IPS-20b (cell line): ENCODE results near the gene APOC3.

Source experiments
- H3K27ac ChIP-seq: one replicate; pipeline ENCODE4 v1.5.1; 2013; ENCODE audit warnings: low read length
- H3K27me3 ChIP-seq: 2 replicates; pipeline ENCODE4 v1.6.1; 2013; ENCODE audit warnings: mild to moderate bottlenecking, low read length, inconsistent platforms; ENCODE audit not compliant: insufficient read depth
- H3K36me3 ChIP-seq: 2 replicates; pipeline ENCODE4 v1.6.1; 2013; ENCODE audit warnings: low read depth, mild to moderate bottlenecking, inconsistent platforms, low read length, moderate library complexity; ENCODE audit not compliant: insufficient read depth
- H3K4me1 ChIP-seq: 2 replicates; pipeline ENCODE4 v1.6.1; 2013; ENCODE audit warnings: mild to moderate bottlenecking, control low read depth, inconsistent platforms, low read length, moderate library complexity; ENCODE audit not compliant: insufficient read depth
- H3K4me3 ChIP-seq: 2 replicates; pipeline ENCODE4 v1.5.1; 2013; ENCODE audit warnings: mild to moderate bottlenecking, low read length, inconsistent platforms
- H3K9ac ChIP-seq: 2 replicates; pipeline ENCODE4 v1.6.1; 2013; ENCODE audit warnings: low read depth, mild to moderate bottlenecking, inconsistent platforms, low read length, moderate library complexity
- H3K9me3 ChIP-seq: 2 replicates; pipeline ENCODE4 v1.6.1; 2013; ENCODE audit warnings: mild to moderate bottlenecking, low read depth, low read length, inconsistent platforms; ENCODE audit not compliant: insufficient read depth

APOC3 gene

GRCh38 chr11:116808262-116809175, 21.2 kb upstream of the APOC3 start:
- H3K4me3 ChIP-seq: no peak overlapping the region
- H3K9ac ChIP-seq: no peak overlapping the region
- no peaks in the 10 kb centered on the region for H3K27me3 ChIP-seq
- H3K4me1 ChIP-seq: no peaks in the 10 kb centered on the region
- H3K27ac ChIP-seq: no peak overlapping the region
- H3K36me3 ChIP-seq: no peaks in the 10 kb centered on the region
- no peaks in the 10 kb centered on the region for H3K9me3 ChIP-seq

GRCh38 chr11:116811194-116811593, 18.5 kb upstream of the APOC3 start:
- Histone ChIP-seq H3K36me3 (no peaks in the 10 kb centered on the region), H3K4me3 (no peak overlapping the region), H3K9ac (no peak overlapping the region), H3K4me1 (no peaks in the 10 kb centered on the region), H3K27ac (no peak overlapping the region), H3K27me3 (no peaks in the 10 kb centered on the region), H3K9me3 (no peaks in the 10 kb centered on the region)

GRCh38 chr11:116812109-116812508, 17.6 kb upstream of the APOC3 start:
- Histone ChIP-seq H3K9ac (no peak overlapping the region), H3K36me3 (no peaks in the 10 kb centered on the region), H3K9me3 (no peaks in the 10 kb centered on the region), H3K27ac (no peak overlapping the region), H3K4me1 (no peaks in the 10 kb centered on the region), H3K27me3 (no peaks in the 10 kb centered on the region), H3K4me3 (no peak overlapping the region)

- no peaks in the 10 kb centered on the region for H3K9me3 ChIP-seq
- no peak overlapping the region for H3K4me3 ChIP-seq
- H3K27ac ChIP-seq: no peak overlapping the region
- no peaks in the 10 kb centered on the region for H3K4me1 ChIP-seq
- no peak overlapping the region for H3K9ac ChIP-seq
- no peaks in the 10 kb centered on the region for H3K36me3 ChIP-seq
- H3K27me3 ChIP-seq: no peaks in the 10 kb centered on the region
Measured at GRCh38 chr11:116813170-116813569, 16.5 kb upstream of the APOC3 start.

GRCh38 chr11:116813781-116814471, 15.8 kb upstream of the APOC3 start:
- Histone ChIP-seq H3K9me3 (no peaks in the 10 kb centered on the region), H3K36me3 (no peaks in the 10 kb centered on the region), H3K27ac (no peak overlapping the region), H3K27me3 (no peaks in the 10 kb centered on the region), H3K4me1 (no peaks in the 10 kb centered on the region), H3K4me3 (no peak overlapping the region), H3K9ac (no peak overlapping the region)

- no peak overlapping the region for H3K27ac ChIP-seq
- no peak overlapping the region for H3K9ac ChIP-seq
- no peaks in the 10 kb centered on the region for H3K4me1 ChIP-seq
- H3K27me3 ChIP-seq: no peaks in the 10 kb centered on the region
- H3K9me3 ChIP-seq: no peaks in the 10 kb centered on the region
- H3K4me3 ChIP-seq: no peak overlapping the region
- no peaks in the 10 kb centered on the region for H3K36me3 ChIP-seq
Measured at GRCh38 chr11:116814502-116814901, 15.2 kb upstream of the APOC3 start.

GRCh38 chr11:116819049-116819448, 10.7 kb upstream of the APOC3 start:
- Histone ChIP-seq H3K4me3 (no peak overlapping the region), H3K9ac (no peak overlapping the region), H3K36me3 (no peaks in the 10 kb centered on the region), H3K9me3 (no peaks in the 10 kb centered on the region), H3K27me3 (no peaks in the 10 kb centered on the region), H3K4me1 (no peaks in the 10 kb centered on the region), H3K27ac (no peak overlapping the region)

GRCh38 chr11:116821050-116821918, 8.4 kb upstream of the APOC3 start:
- no peaks in the 10 kb centered on the region for H3K36me3 ChIP-seq
- no peaks in the 10 kb centered on the region for H3K4me1 ChIP-seq
- H3K27ac ChIP-seq: no peak overlapping the region
- no peaks in the 10 kb centered on the region for H3K9me3 ChIP-seq
- no peak overlapping the region for H3K4me3 ChIP-seq
- H3K9ac ChIP-seq: no peak overlapping the region
- no peaks in the 10 kb centered on the region for H3K27me3 ChIP-seq

GRCh38 chr11:116822575-116822974, 7.1 kb upstream of the APOC3 start:
- no peak overlapping the region for H3K27ac ChIP-seq
- H3K4me3 ChIP-seq: no peak overlapping the region
- H3K27me3 ChIP-seq: no peaks in the 10 kb centered on the region
- no peaks in the 10 kb centered on the region for H3K4me1 ChIP-seq
- no peak overlapping the region for H3K9ac ChIP-seq
- H3K36me3 ChIP-seq: no peaks in the 10 kb centered on the region
- H3K9me3 ChIP-seq: no peaks in the 10 kb centered on the region

GRCh38 chr11:116823031-116823843, 6.5 kb upstream of the APOC3 start, which contains the start of gene APOA4:
TSS of gene APOA4 (minus strand) at chr11:116823304. CDS start at chr11:116823191, 113 bp downstream.
- Histone ChIP-seq H3K4me1 (no peaks in the 10 kb centered on the region), H3K9me3 (no peaks in the 10 kb centered on the region), H3K27ac (no peak within 1 kb of the TSS), H3K27me3 (no peaks in the 10 kb centered on the region), H3K36me3 (no peaks in the 10 kb centered on the region), H3K9ac (no peak within 1 kb of the TSS), H3K4me3 (no peak within 1 kb of the TSS)

GRCh38 chr11:116825434-116825833, 4.3 kb upstream of the APOC3 start:
- Histone ChIP-seq H3K27ac (no peak overlapping the region), H3K4me1 (no peaks in the 10 kb centered on the region), H3K9ac (no peak overlapping the region), H3K36me3 (no peaks in the 10 kb centered on the region), H3K27me3 (no peaks in the 10 kb centered on the region), H3K4me3 (no peak overlapping the region), H3K9me3 (no peaks in the 10 kb centered on the region)
